HG03558 (cell line): ENCODE measurements around the gene ATP2A1.
A peak's percentile ranks its signal among the peaks of the same experiment; 100 is the strongest.
"Not testable (repeated sequence)": the region's sequence is repeated elsewhere in the genome, so short reads cannot be mapped to it uniquely, and the experiment has no call there.

Experiments used
- ATAC-seq: cut with Tn5 transposase; IDR thresholded peaks from one replicate; pipeline ENCODE4 v1.9.1; 2021; ENCODE audit warnings: moderate number of reproducible peaks; ENCODE audit not compliant: unreplicated experiment; ENCODE audit errors: extremely low read depth

The ATP2A1 gene

GRCh38 chr16:28904828-28905227, 26.5 kb downstream of the ATP2A1 start:
- no peak for ATAC-seq

GRCh38 chr16:28905229-28905754, 27.0 kb downstream of the ATP2A1 start:
- no peak for ATAC-seq

DNA sequence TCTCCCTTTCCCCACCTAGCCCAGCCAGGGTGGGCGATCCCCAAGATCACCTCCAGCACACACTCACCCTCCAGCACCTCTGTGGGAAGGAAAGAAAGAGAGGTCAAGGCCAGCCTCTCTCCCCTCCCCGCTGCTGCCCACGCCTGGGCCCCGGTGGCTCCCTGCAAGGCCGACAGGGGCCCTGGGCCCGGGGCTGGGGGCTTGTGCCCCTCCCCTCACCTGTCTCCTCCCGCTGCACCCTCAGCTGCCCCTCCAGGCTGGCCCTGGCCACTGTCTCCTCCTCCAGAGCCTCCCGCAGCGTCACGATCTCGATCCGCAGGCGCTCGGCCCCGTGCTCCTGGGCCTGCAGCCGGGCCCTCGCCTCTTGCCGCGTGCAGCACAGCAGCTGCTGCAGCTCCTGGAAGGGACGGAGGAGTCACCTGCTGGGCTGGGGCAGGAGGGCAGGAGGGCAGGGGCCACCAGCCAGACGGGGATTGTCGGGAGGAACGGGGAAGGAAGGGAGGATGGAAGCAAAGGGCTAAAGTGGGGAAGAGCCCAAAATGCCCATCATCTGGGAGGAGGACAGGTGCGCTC, 27.6 kb downstream of the ATP2A1 start:
- ATAC-seq, result no peak

GRCh38 chr16:28910086-28911031, 32.1 kb downstream of the ATP2A1 start:
- no peak for ATAC-seq

DNA sequence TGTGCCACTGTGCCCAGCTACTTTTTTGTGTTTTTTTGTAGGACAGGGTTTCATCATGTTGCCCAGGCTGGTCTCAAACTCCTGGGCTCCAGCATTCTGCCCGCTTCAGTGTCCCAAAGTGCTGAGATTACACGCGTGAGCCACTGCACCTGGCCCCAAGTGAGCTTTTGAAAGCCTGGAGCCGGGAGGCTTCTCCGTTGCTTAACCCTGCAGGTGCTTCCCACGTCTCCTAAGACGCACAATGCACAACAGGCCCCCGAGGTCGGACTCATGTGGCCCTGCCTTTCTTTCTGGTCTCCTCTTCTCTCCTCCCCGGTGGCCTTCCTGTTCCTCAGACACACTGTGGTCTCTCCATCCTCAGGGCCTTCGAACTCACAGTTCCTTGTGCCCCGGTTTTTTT, 34.3 kb downstream of the ATP2A1 start:
- ATAC-seq, result no peak

GRCh38 chr16:28913946-28914724, 35.8 kb downstream of the ATP2A1 start:
- no peak for ATAC-seq

GRCh38 chr16:28915181-28915580, 36.9 kb downstream of the ATP2A1 start:
- ATAC-seq, result no peak

GRCh38 chr16:28917095-28917494, 38.8 kb downstream of the ATP2A1 start:
- ATAC-seq, result no peak

DNA sequence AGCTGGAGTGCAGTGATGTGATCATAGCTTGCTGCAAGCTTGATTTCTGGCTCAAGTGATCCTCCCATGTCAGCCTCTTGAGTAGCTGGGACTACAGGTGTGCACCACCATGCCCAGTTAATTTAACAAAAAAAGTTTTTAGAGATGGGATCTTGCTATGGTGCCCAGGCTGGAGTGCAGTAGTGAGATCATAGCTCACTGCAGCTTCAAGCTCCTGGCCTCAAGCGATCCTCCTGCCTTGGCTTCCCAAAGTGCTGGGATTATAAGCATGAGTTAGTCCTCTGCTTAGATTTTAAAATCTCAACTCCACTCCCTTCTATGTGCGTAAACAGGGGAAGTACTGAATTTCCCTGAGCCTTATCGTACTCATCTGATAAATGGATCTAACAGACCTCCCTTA, 40.4 kb downstream of the ATP2A1 start:
- no peak for ATAC-seq

DNA sequence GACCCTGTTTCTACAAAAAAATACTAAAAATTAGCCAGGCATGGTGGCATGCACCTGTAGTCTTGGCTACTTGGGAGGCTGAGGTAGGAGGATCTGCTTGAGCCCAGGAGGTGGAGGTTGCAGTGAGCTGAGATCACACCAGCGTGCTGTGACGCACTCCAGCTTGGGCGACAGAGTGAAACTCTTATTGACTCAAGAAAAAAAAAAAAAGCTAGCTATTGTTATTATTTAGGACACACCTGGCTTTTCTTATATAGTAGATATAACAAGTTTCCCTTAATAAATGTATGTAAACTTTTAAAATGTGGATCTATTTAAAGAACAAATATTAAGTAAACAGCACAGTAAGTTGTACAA, 44.9 kb downstream of the ATP2A1 start:
- no peak for ATAC-seq

DNA sequence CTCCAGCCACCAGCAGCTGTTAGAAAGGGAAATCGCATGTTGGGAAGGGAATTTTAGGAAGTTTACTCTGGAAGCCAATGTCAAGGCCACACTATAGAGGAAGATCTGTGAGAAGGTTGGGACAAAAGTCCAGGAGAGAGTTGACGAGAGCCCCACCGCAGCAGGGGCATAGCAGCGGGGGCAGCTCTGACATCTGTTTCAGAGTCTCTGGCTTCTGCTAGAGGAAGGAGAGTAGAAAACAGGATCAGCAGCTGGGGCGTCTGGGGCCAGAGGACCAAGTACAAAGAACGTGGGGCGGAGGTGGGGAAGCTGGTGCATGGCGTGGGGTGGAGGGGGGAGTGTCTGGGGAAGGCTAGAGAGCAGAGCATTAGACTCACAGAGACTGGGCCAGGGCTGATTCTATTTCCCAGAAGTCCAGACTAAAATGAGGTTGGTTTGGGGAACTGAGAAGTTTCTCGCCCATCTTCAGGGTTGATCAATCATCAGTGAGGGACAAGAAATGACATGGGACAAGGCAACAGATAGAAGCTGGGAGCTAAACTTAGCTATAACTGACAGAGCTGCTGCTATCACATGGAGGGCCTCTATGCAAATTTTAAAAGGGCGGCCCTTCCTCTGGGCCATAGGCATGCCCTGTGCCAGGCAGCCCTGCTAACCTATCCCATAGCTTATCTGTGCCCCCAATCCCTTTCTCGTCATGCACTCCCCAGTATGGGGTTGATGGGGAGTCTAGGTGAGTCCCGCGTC, 45.5 kb downstream of the ATP2A1 start:
- peak; percentile 40 for ATAC-seq

DNA sequence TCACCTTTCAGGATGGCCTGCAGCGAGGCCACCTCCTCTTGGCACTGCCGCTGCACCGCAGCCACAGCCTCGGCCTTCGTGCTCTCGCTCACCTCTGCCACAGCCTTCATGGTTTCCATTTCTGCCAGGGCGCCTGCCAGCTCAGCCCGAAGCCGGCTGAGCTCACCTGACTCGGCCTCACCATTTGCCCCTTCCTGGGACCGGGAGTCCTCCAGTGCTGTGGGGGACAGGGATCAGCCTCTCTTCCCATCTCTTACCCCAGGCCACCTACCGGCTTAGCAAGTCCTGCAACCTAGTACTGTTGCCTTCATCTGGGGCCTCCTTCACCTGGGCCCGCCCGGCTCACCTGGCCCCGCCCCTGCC, 46.1 kb downstream of the ATP2A1 start:
- ATAC-seq, result no peak

GRCh38 chr16:28924762-28925385, 46.6 kb downstream of the ATP2A1 start, which contains the start of gene RABEP2:
Gene RABEP2, minus strand, starts transcription at chr16:28925238. Its CDS starts 75 bp downstream, at chr16:28925163.
- ATAC-seq, result peak; percentile 30

- ATAC-seq, result peak; percentile 16
Measured at GRCh38 chr16:28925386-28926228, 47.3 kb downstream of the ATP2A1 start.

DNA sequence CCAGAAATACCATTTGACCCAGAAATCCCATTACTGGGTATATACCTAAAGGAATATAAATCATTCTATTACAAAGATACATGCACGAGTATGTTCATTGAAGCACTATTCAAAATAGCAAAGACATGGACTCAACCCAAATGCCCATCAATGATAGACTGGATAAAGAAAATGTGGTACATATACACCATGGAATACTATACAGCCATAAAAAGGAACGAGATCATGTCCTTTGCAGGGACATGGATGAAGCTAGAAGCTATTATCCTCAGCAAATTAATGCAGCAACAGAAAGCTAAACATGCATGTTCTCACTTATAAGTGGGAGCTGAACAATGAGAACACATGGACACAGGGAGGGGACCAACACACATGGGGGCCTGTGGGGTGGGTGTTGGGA, 48.0 kb downstream of the ATP2A1 start:
- not testable (repeated sequence) for ATAC-seq

DNA sequence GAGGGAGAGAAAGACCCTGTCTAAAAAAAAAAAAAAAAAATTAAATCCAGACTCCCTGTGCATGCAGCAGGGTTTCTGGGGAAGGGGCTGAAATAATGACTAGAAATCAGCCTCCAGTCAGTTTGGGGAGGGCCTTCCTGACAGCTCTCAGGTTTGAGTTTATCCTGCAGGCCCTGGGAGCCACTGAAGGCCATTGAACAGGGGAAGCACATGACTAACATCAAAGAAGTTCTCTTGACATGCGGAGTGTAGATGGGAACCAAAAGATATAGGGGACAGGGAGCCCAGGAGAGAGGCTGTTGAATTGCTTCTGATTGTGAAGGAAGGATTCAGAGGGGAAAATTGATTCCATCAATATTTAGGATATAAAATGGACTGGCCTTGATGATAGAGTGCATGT, 49.5 kb downstream of the ATP2A1 start:
- ATAC-seq, result no peak

DNA sequence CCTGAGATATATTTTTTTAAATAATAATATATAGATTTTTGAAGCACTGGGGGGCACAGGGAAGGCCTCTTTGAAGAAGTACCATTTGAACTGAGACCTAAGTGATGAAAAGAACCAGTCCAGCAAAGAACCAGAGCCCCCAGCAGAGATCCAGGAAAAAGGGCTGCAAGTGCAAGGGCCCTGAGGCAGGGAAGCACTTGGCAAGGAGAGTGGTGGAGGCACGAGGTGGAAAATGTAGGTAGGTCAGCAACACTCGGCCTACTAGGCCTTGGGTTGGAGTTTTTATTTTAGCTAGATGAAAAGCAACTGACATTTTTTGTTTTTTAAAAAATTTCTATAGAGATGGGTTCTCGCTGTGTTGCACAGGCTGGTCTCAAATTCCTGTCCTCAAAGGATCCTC, 51.9 kb downstream of the ATP2A1 start:
- ATAC-seq, result no peak

DNA sequence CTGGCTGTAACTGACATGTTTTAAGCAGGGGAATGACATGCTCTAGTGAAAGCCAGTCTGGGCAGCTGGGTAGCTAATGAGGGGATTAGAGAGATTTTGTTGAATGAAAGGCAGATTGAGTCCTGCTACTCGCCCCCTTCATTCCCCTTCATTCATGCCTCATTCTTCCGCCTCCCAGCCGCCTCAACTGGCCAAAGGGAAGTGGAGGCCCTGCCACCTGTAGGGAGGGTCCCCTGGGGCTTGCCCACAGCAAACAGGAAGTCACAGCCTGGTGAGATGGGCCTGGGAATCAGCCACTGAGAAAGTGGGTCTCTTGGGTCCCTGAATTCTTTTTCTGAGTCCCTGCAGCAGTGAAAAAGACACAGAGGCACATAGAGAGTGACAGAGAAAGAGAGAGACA, 52.4 kb downstream of the ATP2A1 start:
- no peak for ATAC-seq

DNA sequence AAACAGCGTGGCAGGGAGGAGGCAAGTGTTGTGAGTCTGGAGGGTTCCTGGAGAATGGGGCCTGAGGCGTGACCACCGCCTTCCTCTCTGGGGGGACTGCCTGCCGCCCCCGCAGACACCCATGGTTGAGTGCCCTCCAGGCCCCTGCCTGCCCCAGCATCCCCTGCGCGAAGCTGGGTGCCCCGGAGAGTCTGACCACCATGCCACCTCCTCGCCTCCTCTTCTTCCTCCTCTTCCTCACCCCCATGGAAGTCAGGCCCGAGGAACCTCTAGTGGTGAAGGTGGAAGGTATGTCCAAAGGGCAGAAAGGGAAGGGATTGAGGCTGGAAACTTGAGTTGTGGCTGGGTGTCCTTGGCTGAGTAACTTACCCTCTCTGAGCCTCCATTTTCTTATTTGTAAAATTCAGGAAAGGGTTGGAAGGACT, 53.5 kb downstream of the ATP2A1 start, which contains the start of gene CD19:
CD19 (plus strand) TSS at position 171 of the 425 bp plus-strand sequence; CDS start at position 201, 30 bp downstream.
- no peak for ATAC-seq
